NCI-H2107 (cell line): ENCODE data around the gene OR56A4.

Experiments
- DNase-seq: peaks from one replicate; lab custom pipeline; 2025; lab: John Stamatoyannopoulos, UW

OR56A4 gene, protein sequence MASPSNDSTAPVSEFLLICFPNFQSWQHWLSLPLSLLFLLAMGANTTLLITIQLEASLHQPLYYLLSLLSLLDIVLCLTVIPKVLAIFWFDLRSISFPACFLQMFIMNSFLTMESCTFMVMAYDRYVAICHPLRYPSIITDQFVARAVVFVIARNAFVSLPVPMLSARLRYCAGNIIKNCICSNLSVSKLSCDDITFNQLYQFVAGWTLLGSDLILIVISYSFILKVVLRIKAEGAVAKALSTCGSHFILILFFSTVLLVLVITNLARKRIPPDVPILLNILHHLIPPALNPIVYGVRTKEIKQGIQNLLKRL

DNA sequence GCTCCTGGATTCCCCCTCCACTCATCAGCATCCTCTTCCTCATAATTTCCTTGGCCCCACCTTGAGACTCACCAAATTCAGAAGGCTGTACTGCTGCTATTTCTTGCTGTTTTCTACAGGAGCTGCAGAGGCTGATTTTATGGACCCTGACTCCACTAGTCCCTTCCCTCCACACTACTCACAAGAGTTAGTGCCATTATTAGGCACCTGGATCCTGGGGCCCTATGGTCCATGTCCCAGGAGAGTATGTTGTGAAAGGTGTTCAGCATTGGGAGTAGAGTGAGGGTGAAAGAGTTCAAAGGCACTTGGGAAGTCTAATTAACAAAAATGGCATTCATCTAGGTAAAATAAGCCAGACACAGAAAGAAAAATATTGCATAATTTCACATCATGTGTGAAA lies at the start of gene OR56A4:
OR56A4 (minus strand) TSS at position 101 of the 400 bp plus-strand sequence. CDS start 3,954 bp downstream, outside the sequence.
- no peak for DNase-seq

DNA sequence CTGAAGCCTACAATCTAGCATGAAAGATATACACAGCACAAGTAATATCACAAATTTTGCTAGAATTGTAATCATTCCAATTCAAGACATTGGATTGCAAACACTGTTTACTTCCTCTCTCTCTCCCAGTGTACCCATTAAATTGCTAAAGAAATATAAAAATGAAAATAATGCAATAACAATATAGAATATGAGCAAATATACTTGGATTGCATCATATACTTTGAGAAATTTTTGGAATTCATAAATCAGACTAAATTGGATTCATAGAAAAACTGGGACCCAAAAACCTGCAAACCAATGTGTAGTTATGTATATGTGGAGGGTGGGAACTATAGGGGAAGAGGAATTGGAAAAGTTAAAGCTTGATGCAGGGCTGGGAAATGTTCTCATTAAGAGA lies 48.8 kb upstream of the OR56A4 start:
- DNase-seq = no peak

DNA sequence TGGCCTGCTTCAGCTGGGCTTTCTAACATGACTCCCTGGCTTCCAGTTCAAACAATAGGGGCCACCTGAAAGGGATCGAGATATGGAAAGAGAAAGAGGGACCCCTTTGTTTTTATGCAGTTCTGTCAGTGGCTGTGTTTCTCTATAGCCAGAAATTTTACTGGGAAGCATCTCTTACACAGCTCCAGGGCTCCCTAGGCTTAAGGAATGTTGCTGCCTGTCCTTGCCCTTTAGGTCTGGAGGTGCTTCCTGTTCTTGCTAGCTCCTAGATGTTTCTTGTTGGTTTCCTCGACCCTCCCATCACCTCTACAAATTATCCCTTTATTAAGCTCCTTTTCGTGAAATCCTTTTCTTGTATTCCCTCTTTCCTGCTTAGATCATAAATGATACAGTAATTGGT lies 45.6 kb upstream of the OR56A4 start:
- DNase-seq = no peak

DNA sequence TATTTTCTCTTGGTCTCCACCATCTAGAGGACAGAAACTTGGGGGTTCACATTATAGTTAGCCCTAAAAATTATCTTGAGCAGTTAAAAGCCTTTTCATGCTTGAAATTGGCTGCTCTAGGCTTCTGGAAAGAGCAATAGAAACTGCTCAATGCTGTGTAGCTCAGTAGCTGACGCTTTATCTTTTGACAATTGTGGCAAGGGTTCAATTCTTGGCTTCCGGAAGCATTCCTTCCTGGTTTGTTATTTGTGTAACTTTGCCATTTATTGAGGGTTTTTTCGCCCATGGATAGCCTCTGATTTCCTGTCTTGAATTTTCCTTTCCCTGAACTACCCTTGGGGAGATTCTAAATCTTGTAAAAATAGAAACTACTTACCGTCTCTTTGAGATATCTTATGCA lies 34.1 kb upstream of the OR56A4 start:
- DNase-seq = no peak

DNA sequence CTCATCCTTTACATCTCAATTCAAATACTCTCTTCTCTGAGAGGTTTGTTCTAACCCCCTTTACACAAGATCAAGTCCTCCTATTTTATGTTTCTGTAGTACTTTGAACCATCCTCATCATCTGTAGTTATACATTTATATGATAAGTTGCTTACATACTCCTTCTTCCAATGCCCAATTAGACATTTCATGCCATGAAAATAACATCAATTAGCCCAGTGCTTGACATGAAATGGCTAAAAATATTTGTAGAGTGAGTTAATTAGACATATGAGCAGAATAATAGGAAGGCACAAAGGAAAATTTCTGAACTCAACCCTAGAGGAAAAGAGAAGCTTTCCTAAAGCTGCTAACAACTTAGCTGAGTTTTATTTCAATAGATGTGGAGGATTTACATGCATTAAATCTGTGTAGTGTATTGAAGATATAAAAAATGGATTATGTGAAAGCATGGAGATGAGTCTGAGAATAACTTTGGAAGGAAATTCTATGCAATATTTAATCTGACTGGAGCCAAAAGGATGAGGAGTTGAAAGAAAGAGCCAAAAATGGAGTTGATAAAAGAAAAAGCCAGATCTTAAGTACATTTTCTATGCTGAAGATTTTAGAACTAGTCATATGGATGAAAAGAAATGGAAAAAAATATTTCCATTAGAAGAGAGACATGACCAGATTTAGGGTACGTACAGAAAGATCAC lies 24.1 kb upstream of the OR56A4 start, which contains the start of gene OR56A1:
OR56A1 (minus strand) TSS at position 51 of the 698 bp plus-strand sequence. CDS start 3,066 bp downstream, outside the sequence.
- DNase-seq = no peak

DNA sequence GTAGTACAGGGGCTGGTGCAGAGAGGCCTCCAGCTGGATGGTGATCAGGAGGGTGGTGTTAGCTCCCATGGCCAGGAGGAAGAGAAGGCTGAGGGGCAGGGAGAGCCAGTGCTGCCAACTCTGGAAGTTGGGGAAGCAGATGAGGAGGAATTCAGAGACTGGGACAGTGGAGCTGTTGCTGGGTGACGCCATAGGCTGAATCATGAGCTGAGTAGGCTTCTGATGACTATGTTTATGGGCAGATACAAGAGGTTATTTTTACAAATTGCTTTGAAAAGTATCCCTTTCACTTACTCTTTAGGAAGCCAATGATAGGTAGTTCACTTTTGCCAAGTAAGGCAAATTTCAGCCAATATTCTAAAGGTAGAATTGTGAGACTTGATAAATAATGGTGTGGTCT lies 20.8 kb upstream of the OR56A4 start:
- no peak for DNase-seq

DNA sequence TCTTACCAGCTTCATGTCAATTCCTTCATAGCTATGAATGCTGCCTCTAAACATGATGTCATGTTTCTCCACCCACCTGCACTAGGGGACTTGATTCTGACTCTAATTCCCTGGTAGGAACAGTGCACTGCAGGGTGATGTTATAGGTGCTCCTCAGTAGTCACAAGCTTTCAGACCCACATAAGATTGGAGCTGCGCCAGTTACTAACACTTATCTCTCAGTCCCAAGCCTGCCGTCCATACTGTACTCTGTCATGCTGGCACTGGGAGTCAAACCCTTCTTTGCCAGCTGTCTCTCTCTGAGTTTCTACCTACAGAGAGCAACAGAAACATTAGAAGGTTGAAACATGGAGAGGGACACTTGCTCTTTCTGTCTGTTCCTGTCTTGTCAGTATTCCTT lies 18.3 kb upstream of the OR56A4 start:
- DNase-seq = no peak

DNA sequence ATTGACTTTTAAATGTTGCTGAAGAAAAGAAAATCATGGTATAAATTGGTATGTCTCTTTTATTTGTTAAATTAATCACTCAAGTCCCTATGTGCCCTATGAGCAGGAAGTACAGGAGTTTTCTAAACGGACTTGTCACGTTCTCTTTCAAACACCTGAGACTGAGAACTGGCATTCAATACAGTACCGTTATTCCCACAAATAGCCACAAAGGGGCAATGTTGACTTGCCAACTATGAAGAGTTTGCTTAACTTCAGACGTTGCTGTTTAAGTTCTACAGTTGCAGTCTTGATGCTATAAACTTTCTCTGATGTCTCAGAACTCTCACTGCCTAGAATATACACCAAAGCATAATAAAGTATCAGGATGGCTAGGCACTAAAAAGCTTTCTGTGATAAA lies 16.2 kb upstream of the OR56A4 start:
- DNase-seq = no peak

DNA sequence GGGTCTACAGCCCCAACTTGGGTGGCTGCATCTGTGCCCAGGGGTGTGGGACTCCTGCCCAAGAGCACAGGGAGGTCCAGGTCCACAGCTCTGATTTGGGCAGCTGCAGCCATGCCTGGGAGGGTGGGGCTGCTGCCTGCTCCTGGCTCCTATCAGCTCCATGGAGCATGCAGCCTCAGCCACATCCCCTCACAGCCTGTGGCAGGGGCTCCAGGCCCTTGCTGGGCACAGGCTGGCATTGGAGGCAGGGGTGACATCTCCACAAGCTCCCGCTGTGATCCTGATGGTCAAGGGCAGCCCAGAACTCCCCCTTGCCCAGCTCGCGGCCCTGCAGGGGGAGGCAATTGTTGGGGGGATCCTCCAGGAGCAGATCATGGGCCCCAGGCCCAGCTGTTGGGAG lies 6.3 kb upstream of the OR56A4 start:
- DNase-seq = no peak

DNA sequence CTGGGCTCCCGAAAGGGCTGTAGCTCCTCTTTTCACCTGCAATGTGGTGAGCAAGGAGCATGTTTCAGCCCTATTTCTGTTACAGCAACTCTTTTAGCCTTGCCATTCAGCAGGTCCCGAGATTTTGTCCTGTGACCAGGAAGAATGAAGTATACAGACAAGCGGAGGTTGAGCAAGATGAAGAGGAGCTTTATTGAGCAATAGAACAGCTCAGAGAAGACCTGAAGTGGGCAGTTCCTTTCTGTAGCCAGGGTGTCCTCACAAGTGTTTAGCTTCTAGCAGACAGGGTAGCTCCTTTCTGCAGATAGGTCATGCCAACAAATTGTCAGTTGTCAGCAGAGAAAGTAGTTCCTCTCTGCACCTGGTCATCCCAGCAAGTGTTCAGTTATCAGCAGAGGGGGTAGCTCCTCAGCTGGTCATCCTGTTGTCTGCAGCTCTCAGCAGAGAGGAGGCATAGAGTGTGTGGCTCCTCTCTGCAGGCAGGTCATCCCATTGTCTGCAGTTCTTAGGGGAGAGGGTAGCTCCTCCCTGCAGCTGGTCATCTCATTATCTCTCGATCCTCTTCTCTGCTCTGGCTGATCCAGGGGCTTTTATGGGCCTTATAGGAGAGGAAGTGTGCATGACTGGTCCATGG lies 5.4 kb upstream of the OR56A4 start:
- no peak for DNase-seq

DNA sequence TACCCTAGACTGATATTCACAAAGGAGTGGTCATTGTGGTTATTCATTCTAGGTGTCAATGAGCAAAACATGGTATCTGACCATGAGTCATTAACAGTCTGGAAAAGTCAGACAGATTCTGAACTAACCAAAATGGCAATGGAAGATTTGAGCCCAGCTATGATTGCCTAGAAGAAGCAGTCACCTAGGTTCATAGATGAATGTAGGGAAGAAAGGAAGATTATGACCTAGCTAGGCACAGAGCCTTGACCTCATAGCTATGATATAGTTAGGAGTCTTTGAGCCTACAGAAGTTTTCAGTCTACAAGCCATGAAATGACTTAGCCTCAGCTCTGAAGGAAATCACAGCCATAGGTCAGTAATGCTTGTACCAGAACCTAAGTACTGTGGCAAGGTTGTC lies 351 bp downstream of the OR56A4 start:
- DNase-seq = no peak

DNA sequence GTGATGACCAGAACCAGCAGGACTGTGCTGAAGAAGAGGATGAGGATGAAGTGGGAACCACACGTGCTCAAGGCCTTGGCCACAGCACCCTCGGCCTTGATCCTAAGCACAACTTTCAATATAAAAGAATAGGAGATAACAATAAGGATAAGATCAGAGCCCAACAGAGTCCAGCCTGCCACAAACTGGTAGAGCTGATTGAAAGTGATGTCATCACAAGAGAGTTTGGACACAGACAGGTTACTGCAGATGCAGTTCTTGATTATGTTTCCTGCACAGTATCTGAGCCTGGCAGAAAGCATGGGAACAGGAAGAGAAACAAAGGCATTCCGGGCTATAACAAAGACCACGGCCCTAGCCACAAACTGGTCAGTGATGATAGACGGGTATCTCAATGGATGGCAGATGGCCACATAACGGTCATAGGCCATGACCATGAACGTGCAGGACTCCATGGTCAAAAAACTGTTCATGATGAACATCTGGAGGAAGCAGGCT lies 4.5 kb downstream of the OR56A4 start:
- DNase-seq = no peak

DNA sequence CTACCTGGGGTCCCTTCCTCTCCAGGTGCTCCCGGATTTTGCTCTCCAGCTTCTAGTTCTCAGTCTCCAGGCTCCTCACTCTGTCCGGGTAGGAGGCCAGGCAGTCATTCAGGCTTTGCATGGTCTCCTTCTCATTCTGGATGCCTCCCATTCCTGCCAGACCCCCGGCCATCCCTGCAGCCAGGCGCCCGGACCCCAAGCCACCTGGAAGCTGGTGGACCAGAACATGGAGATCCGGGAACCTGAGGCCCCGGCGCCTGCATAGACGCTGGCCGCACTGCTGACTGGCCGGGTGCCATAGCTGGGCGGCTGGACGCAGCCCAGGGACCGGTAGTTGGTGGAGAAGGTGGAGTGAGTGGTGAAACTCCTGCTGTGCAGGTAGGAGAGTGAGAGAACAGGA lies 12.0 kb downstream of the OR56A4 start:
- no peak for DNase-seq

DNA sequence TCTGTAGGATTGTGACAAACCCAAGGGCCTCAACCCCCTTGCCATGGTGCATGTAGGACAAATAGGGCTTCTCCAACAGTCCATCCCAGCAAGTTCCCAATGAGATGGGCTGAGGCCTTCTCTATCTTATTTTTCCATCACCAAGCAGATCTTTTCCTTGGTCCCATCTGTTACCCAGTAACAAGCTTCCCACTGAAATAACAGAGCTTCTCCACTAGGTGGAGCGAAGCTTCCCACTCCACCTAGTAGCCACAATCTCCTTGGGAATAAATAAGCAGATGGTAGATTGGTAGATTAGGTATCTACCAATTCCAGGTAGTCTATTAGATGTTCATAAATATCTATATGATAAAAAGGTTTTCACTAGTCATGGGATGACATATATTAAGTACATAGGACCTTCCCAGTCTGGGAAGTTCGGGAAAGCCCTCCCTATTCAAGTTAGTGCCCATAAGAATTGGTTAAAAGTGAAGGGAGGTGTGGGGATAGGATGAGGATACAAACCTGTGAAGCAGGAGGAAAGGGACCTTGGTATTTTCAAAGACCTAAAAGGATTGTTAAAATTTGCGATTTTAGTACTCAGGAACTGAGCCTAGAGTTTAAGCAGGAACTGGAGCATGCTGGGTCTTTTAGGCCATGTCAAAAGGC lies 14.0 kb downstream of the OR56A4 start:
- DNase-seq = no peak

DNA sequence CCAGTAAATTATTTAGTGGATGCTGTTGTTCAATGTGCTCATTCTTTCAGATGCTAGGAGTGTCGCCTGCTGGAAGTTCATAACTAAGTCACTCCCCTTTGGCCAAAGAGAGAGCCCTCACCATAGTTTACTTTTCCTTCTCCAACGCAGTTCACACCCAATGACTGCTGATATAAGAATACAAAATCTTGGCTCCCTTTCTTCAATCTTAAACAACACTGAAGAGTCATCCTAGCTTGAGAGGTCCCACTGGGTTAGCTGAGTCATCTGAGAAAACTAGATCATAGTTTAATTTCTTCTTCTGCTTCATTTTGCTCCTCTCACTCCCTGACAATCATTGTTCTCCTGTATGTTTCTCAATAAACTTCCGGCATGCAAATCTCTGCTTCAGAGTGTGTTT lies 14.6 kb downstream of the OR56A4 start:
- DNase-seq = no peak

DNA sequence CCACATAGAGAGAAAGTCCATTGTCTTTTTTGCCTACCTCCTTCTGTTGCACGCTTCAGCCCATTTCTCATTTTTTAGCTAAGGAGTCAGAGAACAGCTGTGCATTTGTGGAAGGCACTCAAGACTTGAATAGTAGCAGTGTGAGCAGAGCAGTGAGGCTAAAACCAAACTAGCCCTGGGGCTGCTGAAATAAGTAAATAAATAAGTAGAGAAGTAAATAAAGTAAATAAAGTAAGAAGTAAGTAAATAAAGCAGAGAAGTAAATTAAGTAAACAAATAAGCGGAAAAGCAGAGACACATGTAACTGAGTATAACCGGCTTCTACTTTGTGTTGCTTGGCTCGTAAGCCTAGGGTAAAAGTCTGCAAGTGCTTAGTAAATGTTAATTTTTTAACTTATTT lies 17.5 kb downstream of the OR56A4 start:
- no peak for DNase-seq

DNA sequence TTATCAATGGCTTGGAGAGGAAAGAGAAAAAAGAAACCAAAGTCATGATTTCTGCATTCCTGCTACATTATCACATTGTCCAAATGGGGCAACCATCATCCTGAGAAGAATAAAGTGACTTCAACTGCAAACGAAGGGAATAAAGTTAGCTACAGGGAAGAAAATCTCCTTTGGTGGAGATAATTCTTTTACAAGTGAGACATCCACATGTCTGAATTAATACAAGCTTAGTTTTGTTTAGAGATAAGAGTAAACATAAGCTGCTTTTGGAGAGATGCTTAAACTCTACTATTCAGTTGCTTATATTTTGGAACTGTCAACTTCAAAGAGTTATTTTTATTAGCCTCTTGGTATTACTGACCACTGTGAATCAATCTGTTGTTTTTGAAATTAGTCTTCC lies 19.9 kb downstream of the OR56A4 start, which contains the start of gene OR52L1:
OR52L1 (minus strand) TSS at position 101 of the 400 bp plus-strand sequence; CDS start at position 46, 55 bp downstream.
- no peak for DNase-seq

DNA sequence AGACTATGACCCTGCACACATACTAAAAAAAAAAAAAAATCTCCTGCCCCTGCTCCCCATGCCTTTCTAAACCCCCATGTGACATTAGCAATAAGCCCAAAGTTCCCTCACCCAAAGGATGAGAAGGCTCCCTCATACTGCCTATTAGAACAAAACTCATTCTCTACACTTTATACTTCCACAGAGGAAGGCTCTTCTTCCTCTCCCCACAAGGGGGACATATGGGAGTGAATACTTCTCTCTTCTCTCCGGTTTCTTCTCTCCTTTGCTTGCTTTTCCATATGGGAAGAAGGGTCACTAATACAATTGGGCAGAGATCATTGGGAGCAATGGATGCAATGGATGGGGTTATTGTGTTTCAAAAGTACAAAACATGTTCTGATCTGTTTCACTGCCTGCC lies 23.3 kb downstream of the OR56A4 start:
- DNase-seq = no peak

DNA sequence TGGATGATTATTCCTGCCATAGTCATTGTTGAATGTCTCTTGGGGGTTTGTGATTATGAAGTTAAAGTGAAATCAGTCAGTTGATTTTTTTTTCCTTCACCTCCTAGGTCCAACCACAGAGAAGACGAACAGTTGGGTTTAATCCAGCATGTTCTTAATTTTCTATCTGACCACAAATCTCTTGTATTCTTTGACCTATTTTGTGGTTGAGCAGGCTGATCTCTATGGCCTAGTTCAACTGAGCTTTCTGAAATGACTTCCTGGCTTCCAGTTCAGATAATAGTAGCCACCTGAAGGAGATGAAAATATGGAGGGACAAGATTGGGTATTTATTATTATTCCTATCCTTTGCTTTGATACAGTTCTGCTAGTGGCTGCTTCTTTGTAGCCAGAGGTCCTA lies 33.2 kb downstream of the OR56A4 start:
- DNase-seq = no peak

DNA sequence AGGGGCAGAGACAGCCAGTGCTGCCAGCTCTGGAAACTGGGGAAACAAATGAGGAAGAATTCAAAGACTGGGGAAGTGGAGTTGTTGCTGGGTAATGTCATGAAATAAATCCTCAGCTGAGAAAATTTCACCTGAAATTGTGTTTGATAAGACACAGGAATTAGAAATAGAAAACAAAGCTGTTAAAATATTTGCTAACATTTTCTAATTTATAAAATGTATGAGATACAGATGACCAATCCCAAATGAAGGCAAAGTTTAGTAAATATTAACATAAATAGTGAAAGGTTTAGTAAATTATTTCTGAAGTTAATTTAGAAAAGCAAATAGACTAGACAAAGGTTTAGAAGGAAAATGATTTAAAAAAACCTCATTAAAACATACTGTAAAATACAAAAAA lies 38.4 kb downstream of the OR56A4 start, which contains the start of gene OR56A5:
OR56A5 (minus strand) TSS at position 101 of the 400 bp plus-strand sequence; CDS start at position 101, 0 bp downstream.
- DNase-seq = no peak

DNA sequence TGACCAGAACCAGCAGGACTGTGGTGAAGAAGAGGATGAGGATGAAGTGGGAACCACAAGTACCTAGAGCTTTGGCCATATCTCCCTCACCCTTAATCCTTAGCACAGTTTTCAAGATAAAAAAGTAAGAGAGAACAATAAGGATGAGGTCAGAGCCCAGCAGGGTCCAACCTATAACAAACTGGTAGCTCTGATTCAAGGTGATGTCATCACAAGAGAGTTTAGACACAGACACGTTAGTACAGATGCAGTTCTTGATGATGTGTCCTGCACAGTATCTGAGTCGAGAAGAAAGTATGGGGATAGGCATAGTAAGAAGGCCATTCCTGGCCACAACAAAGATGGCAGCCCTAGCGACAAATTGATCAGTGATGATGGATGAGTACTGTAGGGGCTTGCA lies 39.0 kb downstream of the OR56A4 start:
- DNase-seq = no peak

DNA sequence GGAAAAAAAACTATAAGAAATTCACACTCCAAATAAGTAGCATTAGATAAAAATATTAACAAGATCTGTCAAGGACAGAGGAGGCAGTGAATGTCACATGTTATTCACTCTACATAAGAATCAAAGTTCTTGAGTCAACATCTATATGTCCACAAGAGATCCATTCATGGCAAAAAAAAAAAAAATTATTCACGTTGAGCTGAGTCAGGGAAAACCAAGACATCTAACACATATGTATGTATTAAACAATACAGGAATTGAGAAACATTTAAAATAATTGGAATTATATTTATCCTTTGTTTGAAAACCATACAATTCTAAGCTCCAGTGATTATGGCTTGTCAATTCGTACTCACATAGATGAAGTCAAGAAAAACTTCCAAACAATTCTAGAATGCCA lies 39.8 kb downstream of the OR56A4 start:
- no peak for DNase-seq
